GM18517 (cell line): ENCODE data around the gene INO80D.
"Not testable (repeated sequence)": the region's sequence is repeated elsewhere in the genome, so short reads cannot be mapped to it uniquely, and the experiment has no call there.

Source experiments
- ATAC-seq: cut with Tn5 transposase; IDR thresholded peaks from one replicate; pipeline ENCODE4 v1.9.1; 2021; ENCODE audit warnings: mild to moderate bottlenecking, moderate library complexity; ENCODE audit not compliant: unreplicated experiment

Gene INO80D

DNA sequence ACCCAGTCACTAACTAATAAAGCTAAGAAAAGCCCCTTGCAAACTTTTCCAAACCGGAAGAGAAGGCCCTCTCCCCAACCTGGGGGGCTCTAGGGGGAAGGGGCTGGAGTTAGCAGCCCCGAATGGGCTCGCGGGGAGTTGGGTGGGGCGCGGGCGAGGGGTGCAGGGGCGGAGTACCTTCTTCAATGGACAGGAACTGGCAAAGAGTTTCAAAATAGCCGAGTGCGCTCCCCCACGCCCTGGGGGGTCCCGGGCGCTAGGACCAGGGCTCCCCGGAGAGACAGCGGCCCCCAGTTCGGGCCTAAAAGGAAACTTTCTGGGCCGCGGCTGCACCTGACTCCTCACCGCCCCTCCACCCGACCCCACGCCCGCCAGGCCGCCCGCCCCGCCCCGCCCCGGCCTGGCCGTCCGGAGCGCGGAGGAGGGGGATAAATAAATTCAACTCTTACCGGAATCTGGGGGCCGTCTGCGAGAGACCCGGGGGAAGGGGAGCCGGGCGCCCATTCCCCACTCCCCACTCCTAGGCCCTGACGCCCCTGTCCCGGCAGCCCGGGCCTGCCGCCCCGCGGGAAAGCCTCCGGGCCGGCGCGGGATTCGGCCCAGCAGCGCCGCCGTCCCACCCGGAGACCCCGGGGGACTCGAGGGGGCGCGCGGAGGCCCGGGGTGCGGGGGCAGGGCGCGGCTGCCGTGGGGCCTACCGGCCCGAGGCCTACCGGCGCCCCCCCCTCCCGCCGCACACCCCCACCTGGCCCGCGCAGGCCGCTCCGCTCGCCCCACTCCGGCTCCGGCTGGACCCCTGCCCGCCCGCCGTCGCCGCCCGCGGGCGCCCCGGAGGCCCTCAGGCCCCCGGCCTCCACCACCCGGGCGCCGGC, 868 bp downstream of the INO80D start:
- peak; percentile 20 for ATAC-seq

DNA sequence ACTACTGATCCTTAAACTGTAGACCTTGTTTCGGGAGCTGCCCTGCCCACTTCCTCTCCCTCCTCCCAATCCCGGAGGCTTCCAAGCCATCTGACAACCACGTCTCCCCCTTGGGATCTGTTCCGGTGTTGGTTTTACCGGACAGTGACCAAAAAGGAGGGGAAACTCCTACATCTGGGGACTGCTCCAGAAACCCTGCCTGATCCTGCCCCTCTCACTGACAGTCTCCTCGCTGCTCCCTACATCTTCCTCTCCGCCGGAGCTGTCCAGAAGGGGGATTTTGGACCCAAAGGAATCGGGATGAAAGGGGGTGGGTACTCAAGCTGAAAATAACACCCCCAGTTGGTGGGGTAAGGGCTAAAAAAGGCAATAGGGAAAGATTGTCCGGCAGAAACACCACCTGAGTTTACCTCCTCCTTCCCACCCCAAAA, 1.5 kb downstream of the INO80D start:
- no peak for ATAC-seq

DNA sequence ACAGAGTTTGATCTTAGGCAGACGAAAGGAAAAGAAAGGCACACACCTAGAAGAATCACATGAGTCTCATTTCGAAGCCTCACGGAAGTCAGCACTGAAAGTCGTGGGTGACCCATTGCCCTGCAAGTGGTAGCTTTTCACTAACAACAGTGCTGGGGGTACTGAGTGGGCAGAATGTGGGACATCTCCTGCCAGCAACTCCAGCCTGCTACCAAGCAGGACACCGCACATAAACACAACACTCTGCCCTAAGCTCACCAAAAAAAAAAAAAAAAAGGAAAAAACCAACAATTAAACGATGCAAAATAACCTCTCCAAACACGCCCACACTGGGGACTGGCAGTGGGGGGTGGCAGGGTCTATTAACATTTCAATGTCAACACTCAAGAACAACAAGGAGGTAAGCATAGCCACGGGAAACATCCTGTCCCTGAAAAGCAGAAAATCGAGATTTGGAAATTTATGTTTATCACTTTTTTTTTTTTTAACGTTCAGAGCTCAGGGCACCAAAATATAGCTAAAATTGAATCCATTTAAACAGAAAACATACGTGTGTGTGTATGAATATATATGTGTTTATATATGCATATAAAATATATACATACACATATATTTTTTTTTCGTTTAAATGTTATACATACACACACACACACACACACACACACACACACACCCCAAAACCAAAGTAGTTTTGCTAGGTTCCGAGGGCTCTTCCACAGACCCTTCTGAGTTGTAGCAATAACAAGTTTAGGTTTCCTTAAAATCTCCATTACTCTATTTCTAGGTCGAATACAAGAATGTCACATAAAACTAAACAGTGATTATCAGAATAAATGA, 2.2 kb downstream of the INO80D start:
- ATAC-seq, result peak; percentile 39

DNA sequence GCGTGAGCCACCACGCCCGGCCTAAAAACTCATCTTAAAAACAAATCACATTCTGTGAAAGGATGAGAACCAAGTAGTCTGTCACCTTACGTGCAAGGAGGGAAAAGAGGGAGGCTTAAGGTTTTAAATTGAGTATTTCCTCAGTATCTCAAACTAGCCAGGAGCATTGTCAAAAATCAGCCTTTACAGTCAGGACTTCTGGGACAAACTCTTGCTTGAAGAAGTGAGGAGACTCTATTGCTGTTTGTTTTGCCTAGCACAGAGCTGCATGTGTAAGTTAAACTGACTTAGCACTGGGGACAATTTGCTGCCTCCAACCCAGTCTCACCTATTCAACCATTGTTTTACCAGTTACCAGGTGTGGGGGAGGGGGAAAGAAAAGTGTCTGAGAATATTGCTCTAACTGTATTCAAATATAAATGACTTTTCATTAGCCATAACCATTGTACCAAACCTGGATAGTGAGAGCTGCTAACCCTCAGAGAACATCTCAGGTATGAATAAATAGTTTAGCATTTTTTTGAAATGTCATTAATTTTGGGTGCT, 3.6 kb downstream of the INO80D start:
- ATAC-seq, result no peak

DNA sequence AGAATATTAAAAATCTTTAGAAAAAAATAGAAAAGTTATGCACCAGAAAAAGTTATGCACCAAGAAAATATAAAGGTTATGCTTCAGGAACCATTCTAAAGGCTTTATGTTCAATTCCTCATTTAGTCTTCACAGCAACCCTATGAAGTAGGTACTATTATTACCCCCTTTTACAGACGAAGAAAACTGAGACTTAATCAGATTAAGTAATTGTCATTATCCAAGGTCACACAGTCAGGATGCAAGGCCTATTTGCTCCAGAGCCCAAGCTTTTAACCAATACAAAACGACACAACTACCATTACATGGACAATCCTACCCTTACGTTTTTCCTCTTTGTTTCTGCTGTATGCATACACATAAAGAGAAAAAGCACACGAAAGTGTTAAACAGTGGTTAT, 5.0 kb downstream of the INO80D start:
- no peak for ATAC-seq

DNA sequence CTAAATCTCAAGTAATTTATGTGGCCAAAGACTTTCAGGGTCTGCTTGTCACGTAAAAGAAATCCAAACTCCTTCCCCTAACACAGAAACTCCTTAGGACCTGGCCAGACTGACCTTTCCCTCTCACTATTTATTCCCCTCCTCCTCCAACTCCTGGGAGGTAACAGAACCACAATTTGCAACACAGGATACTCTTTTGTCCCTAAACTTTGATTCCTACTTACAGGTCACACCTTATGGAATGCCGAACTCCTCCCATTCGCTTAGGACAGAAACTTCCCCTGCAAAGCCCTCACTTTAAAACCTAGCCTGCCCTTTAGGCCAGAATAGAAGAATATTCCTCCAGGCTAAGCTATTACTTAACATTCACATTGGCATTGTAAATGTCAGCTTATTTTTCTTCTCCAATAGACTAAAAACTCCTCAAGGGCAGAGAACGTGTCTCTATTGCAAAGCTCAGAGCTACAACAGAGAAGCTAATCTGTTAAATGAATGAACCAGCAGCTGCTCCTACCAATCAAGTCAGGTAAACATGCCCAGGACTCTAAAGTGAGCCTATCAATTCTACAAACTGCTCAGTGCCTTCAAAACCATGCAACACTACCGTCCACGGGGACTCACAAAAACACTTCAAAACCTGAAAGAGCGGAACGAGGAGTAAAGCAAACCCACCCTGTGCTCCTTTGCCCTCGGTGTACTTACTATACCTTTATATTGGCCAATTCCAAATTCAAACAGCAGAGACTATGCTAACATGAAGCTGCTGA, 6.1 kb downstream of the INO80D start:
- no peak for ATAC-seq

DNA sequence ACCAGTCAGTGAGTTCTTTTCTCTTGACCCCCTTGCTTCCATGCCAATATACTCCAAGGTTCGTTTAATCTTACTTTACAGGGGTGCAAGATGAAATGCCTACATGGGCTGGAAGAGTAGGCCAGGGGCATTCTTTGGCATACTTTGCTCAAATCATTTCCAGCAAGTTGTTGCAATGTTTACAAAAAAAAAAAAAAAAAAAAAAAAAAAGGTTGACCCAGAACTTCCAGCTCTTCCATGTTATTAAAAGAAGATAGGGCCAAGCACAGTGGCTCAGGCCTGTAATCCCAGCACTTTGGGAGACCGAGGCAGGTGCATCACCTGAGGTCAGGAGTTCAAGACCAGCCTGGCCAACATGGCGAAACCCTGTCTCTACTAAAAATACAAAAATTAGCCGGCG, 8.1 kb downstream of the INO80D start:
- not testable (repeated sequence) for ATAC-seq

DNA sequence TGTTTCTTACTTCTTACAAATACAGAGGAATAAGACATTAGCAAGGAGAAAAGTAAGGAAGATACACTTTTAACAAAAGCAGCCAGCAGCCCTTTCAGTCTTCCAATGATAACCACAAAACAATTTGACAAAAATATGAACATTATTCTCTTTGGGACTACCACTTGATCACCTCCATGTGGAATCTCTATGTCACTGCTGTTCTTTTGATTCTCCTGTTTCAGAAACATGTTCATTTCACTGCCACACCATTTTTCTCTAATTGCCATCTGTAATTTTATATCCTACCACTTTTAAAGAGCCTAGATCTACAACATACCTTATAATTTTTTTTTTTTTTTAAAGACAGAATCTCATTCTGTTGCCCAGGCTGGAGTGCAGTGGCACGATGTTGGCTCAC, 10.9 kb downstream of the INO80D start:
- ATAC-seq, result no peak

DNA sequence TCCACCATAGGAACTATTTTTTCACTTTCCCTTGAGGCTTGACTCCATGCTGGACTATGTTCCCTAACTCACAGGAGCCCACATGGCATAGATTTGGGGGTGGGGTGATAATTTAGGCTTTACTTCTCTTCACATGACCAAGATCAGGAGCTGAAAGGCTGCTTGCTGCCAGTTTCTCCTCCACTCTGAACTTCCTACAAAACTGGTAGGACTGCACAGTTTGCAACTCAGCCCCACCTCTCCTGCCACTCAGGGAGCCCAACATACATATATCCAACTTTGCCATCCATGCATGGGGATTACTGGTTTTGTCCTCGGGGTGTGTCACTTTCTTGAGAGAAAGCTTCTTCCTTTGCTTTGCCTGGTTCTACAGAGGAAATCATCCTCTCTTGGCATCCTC, 14.2 kb downstream of the INO80D start:
- ATAC-seq, result no peak

DNA sequence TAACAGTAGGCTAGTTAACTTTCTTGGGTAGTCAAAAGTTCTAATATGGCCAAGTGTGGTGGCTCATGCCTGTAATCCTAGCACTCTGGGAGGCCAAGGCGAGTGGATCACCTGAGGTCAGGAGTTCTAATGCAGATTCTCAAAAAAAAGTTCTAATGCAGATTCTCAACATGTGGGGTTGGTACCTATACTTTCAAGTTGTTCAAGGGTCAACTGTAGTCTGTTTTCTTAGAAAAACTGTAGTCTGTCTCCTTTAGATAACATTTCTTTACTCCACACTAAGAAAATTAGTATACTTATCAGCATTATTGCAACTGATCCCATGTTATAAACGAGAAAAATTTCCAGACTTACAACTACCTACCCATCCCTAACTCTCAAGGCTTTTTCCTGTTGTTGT, 16.6 kb downstream of the INO80D start:
- no peak for ATAC-seq

DNA sequence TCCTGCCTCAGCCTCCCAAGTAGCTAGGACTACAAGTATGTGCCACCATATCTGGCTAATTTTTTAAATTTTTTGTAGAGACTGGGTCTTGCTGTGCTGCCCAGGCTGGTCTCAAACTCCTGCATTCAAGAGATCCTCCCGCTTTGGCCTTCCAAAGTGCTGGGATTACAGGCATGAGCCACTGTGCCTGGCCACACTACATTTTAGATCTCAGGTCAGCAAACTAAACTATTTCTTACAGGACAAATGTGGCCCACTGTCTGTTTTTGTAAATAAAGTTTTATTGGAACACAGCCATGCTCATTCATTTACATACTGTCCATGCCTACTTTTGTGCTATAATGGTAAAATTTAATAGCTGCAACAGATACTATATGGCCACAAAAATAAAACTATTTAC, 17.8 kb downstream of the INO80D start:
- ATAC-seq, result no peak

DNA sequence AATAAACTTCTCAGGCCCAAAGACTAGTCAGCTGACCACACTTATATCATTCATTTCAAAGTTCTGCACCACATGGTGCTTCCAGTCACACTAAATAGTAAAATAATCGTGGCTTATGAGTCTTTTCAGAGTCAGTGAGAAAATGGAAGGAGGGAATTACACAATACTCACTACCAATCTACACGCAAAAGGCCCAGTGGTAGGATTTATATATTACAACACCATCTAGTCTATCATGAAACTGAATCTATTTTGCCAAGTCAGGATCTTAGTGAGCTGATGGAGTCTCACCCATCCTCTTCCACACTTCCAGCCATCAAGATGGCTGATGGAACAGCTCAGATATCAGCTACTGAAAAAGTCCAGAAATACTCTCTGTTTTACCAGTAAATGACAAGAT, 21.9 kb downstream of the INO80D start:
- ATAC-seq, result no peak

DNA sequence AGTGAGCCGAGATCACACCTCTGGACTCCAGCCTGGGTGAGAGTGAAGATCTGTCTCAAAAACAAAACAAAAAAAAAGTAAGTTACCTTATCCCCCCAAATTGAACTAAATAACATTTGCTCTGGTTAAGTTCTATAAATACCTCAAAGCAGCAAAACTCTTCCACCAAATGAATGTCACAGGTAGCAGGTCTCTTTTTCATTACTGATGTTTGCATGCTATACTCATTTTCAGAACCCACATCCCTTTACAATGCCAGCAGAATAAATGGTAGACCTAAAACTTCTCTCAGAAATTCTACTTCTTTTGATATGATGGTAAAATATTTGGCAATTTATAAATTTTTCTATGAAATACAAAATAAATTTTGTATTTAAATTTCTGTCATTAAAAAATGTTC, 22.3 kb downstream of the INO80D start:
- no peak for ATAC-seq

DNA sequence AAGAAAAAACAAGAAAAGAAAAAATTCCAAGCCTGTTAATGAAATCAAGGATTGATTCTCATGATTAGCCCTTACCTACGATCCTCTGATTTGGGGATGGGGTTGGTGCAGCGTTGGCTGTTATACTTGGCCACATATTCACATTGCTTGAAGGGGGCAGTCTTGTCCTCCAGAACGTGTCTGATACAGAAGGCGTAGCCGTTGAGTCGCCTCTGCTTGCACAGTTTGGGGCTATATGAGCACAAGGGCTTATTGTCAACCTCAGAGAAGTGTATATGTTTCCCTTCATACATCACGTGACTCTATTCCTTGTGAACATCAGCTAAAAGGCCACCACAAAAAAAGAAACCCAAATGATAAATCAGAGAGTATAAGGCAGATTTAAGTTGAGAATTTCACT, 23.2 kb downstream of the INO80D start:
- ATAC-seq, result no peak

DNA sequence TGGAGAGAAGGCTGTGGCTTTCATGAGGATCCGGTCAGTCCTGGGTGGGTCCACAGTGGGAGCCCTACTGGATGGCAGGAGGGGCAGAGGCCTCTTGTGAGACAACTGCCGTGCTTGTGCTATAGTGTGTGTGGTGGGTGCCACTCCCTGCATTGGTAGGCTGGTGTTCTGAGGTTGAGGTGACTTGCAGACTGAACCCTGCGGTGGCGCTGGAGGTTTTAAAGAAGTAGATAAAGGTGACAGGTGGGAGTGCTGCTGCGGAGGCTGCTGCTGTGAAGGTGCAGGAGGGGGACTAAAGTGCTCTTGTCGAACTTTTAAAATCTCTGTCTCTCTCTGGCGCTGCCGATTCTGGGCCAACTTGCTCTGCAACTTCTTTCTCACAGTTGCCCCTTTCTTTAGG, 29.7 kb downstream of the INO80D start:
- no peak for ATAC-seq

DNA sequence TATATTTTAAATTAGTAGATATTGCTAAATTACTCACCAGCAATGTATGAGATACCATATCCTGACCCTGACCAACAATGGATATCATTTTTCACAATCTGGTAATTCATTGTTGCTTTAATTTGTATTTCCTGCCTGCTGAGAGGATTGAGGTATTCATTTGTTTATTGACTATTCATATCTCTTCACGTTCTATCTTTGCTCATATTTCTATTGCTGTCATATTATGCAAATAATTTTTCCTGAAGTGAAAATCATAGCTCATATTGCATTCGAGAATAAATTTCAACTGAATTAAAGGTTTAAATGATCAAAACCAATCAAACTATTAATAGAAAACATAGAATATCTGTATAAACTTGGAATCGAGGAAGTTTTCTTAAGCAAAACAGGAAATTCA, 31.0 kb downstream of the INO80D start:
- ATAC-seq, result no peak

DNA sequence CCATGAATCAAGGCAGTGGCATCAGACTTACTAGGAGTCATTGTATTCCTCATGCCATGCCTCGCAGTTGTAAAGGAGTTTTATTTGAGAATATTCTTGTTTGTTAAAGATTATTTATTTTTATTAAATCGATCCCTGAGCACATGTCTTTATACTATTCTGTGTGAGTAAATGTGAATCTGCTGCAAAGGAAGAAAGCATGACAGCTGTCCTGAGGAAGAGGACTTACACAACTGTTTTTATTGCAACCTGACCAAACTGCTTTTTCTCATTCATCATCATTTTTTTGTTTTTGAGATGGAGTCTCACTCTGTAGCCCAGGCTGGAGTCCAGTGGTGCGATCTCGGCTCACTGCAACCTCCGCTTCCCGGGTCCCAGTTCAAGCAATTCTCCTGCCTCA, 34.1 kb downstream of the INO80D start:
- ATAC-seq, result no peak

DNA sequence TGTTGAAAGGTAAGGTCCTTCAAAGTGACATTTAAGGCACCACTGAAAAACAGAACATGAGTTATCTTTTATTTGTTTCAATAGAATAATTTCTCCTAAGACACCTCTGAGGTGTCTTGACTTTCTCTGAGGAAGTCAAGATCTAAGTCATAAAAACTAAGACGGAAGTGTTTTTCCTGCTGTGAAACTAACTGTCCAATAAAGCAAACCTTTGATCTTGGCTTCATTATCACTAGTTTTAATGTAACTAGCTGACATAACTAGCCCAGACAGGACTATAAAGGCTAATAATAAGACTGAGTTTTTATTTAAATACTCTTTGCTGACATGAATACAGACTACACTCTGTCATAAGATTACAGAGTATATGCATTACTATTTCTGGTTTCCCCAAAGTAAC, 36.6 kb downstream of the INO80D start:
- ATAC-seq, result no peak

DNA sequence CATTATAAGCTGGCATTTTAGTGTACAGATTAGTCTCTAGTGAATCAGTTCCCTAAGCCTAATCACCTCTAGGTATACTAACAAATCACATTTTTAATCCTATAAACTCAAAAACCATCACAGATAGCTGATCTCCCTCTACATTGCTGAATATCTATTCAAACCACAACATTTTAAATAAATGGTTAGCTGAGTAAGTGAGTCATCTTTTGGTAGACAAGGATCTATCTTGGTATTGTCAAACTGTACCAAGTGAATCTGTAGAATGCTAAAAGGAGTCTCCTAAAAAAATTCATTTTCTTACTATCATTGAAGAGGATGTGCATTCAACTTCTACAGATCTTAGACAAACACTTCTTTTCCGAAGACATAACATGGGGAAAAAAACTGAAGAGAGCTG, 40.7 kb downstream of the INO80D start:
- no peak for ATAC-seq

DNA sequence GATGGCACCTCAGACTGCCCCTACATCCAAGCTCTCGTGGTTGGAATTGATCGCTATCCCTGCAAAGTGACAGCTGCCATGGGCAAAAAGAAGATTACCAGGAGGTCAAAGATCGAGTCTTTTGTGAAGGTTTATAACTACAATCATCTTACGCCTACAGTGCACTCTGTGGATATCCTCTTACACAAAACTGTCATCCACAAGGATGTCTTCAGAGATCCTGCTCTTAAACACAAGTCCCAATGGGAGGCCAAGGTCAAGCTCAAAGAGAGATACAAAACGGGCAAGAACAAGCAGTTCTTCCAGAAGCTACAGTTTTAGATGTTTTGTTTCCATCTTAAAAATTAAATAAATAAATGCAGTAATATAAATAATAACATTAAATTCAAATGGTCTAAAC, 45.4 kb downstream of the INO80D start:
- ATAC-seq, result no peak

DNA sequence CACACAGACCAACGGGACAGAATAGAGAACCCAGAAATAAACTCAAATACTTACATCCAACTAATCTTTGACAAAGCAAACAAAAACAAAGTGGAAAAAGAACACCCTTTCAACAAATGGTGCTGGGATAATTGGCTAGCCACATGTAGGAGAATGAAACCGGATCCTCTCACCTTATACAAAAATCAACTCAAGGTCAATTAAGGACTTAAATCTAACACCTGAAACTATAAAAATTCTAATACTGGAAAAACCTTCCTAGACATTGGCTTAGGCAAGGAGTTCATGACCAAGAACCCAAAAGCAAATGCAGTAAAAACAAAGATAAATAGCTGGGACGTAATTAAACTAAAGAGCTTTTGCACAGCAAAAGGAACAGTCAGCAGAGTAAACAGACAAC, 50.6 kb downstream of the INO80D start:
- ATAC-seq, result not testable (repeated sequence)
